DLD1 (cell line): ENCODE measurements around the gene TANGO6.

Experiments used
- in situ Hi-C: cut with HindIII; loops from 2 replicates; pipeline ENCODE4 v1.10.0; 2017; ENCODE audit warnings: low sequenced_read_pairs

The TANGO6 gene

GRCh38 chr16:68860978-68861892 lies 17.9 kb downstream of the TANGO6 start:
- in situ Hi-C loops = no loop called here

- in situ Hi-C loops = no loop called here
Observed at GRCh38 chr16:68866933-68867332, 23.6 kb downstream of the TANGO6 start.

DNA sequence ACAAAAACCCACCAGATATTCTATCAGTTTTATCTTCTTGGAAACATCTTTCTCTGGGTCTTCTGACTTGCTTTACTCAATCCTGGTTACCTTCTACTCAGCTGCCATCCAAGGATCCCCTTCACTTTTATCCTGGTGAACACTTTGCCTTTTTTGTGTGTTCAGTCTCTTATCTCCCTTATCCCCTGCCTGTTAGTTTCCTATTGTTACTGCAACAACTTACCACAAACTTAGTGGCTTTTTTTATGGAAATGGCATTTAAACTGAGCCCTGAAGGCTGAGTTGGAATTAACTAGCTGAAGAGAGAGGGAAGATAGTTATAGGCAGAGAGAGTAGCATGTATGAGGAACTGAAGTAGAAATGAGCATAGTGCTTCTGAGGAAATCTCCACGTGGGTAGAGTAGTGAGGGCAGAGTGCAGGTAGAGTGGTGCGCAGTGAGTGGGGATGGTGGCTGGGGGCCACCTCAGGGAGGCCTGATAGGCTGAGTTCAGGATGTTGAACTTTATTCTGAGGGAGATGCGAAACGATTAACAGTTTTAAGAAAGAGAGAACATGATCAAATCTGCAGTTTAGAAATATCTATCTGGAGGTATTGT lies 26.3 kb downstream of the TANGO6 start:
- in situ Hi-C loops = no loop called here

DNA sequence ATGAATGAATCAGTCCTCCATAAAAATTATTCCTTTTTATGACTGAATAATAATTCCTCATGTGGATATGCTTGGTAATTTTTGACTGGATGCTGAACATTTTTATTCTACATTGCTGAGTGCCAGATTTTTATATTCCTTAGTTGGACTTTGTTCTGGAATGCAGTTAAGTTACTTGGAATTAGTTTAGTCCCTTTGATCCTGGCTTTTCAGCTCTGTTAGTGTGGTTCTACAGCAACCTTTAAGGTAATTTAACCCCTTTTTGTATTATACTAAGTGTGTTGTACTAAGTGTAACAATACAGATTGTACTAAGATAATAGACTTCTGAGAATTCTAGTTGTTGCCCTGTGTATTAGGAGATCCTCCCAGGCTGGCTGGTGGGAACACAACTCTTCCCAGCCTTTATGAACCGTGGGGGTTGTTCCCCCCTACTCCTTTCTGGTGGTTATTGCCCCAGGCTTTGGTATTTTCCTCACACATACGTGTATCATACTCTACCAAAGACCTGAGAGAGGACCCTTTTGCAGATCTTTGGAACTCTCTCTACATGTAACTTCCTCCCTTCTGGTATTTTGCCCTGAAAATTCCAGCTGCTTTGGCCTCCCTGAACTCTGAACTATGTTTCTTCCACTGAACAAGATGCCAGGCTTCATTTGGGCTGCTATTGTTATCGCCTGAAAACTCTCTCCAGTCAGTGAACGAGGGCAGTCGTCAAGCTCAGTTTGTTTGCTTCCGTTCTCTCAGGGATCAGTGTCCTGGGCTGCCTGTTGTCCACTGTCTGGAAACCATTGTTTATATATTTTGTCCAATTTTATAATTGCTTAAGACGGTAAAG lies 30.5 kb downstream of the TANGO6 start:
- in situ Hi-C loops = no loop called here

DNA sequence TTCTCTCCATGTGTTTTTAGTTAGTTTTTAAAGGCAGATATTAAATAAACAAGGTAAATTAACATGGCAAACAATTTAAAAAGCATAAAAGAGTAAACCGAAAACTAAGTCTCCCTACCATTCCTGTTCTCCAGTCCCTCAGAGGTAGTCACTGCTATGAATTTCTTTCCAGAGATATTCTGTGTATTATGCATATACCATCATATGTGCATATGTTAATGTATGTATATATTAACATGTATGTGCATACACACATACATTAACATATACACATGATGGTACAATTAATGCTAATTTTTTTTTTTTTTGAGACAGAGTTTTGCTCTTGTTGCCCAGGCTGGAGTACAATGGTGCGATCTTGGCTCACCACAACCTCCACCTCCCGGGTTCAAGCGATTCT lies 32.5 kb downstream of the TANGO6 start:
- in situ Hi-C loops = no loop called here

DNA sequence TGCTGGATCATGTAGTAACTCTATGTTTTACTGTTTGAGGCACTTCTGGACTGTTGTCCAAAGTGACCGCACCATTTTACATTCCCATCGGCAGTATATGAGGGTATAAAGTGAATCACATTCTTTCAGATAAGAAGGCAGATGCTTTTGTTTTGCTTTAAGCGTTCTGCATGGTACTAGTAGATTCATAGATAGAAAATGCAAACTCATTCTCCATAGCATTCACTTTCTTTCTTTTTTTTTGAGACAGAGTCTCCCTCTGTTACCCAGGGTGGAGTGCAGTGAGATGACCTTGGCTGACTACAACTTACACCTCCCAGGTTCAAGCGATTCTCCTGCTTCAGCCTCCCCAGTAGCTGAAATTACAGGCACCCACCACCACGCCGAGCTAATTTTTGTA lies 40.4 kb downstream of the TANGO6 start:
- in situ Hi-C loops = no loop called here

DNA sequence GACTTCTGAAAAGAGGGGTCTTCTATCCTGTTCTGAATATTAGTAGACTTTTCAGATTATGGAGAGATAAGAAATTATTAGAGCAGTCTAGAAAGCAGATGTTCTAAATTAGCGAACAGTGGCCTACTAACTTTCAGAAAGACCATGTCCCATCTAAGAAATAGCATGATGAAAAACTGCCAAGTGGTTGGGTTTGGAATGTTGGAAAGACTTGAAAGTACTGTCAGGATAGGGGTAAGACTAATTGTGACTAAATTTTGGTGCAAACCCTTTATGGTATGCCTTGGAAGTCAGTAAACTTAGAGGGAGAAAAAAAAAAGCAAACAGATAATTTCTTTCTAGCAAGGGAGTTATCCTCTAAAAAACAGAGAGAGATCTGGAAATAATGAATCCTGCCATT lies 41.1 kb downstream of the TANGO6 start:
- in situ Hi-C loops = no loop called here

- in situ Hi-C loops = no loop called here
Observed at GRCh38 chr16:68884861-68885720, 41.8 kb downstream of the TANGO6 start.

- in situ Hi-C loops = no loop called here
Observed at GRCh38 chr16:68887107-68887506, 43.8 kb downstream of the TANGO6 start.

GRCh38 chr16:68889508-68890150 lies 46.3 kb downstream of the TANGO6 start:
- in situ Hi-C loops = no loop called here

- in situ Hi-C loops = no loop called here
Observed at GRCh38 chr16:68892214-68892613, 48.9 kb downstream of the TANGO6 start.

GRCh38 chr16:68892898-68893297 lies 49.6 kb downstream of the TANGO6 start:
- in situ Hi-C loops = no loop called here

- in situ Hi-C loops = no loop called here
Observed at GRCh38 chr16:68893710-68894705, 50.7 kb downstream of the TANGO6 start.

DNA sequence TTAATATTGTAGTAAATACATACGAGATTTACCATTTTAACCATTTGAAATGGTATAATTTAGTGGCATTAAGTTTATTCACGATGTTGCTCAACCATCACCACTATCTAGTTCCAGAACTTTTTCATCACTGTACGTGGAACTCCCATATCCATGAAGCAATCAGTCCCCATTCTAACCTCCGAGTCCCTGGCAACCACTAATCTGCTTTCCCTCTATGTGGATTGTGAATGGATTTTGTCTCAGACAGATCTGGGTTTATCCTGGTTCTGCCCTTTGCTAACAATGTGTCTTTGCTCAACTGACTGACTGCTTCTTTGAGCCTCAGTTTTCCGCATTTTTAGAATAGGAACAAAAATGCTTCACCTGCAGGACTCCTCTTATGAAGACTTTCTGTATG lies 51.4 kb downstream of the TANGO6 start:
- in situ Hi-C loops = no loop called here

GRCh38 chr16:68898026-68898425 lies 54.7 kb downstream of the TANGO6 start:
- in situ Hi-C loops = no loop called here

- in situ Hi-C loops = loop anchor here (25.0 kb wide), 2 partner anchors 88 to 212 kb away; partner anchors contain the start of gene HAS3
Observed at GRCh38 chr16:68900009-68900408, 56.7 kb downstream of the TANGO6 start.

DNA sequence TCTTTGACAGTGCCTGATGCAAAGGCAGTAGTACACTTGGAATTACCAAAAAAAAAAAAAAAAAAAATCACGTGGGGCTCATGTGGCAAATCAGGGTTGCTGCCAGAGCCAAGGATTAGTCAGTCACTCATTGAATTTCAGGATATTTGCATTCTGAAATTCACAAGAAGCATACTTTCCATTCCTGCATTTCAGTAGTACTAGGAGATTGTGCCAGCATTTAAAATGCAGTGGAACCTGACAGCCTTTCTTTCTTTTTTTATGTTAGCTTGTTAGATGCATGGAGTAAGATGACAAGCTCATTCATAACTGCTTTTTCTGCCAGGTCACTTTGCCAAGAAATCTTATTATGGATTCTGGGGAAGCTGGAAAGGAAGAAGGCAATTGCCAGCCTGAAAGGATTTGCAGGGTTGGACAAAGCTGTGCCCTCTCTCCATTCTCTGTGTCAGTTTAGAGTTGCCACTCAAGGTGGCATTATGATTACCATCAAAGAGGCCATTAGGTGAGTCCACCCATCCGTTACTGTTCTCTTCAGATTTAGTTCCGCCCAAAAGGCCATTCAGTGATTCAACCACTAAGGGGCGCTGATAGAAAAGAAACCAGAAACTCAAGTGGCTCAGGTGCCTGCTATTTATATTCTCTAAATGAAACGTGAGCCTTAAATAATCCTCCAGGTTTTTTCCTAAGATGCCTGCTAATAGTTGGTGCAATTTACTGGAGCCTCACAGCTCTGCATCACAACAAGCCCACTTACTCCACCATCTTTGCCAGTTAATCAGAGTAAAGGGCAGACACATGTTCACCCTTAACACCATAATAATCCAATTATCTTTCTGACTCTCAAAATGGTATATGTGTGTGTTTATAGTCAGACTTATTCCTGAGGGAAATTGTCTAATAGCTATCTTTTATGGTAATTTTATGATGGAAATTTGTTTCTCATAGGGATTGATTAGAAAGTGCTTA lies 59.0 kb downstream of the TANGO6 start:
- in situ Hi-C loops = loop anchor here (25.0 kb wide), 2 partner anchors 90 to 210 kb away; partner anchors contain the start of gene HAS3
